Activated CD8-positive, alpha-beta memory T cell treated with anti-CD3 and anti-CD28 coated beads for 4 hours (primary cell): ENCODE data around the gene PLD2.
"Not testable (repeated sequence)": the region's sequence is repeated elsewhere in the genome, so short reads cannot be mapped to it uniquely, and the experiment has no call there.

Experiments used
- DNase-seq, 2 donors: peaks; one replicate each; pipeline ENCODE4 v3.0.0-alpha.2; 2020; ENCODE audit warnings: low read depth in 2 of 2

The PLD2 gene

GRCh38 chr17:4856937-4857314, 50.0 kb downstream of the PLD2 start:
- no peak for DNase-seq

GRCh38 chr17:4857347-4857746, 50.4 kb downstream of the PLD2 start:
- not testable (repeated sequence) for DNase-seq

GRCh38 chr17:4858068-4858881, 51.3 kb downstream of the PLD2 start:
- no peak for DNase-seq

DNA sequence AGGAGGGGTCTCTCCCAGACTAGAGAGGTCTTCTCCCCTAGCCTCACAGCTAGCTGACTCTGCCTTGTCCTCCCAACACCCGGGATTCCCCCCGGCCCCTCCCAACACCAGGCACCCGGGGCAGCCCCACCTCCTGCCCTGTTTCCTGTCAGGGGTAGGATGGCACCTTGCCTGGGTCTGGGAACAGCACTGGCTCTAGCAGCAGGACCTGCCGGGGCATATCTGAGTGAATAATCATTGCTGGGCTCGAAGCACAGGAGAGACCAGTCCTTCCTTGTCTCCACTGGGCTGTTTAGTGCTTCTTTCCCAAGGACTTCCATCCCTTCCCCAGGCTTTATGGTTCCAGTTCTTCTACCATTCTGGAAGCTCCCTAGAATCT, 51.9 kb downstream of the PLD2 start:
- no peak for DNase-seq

DNA sequence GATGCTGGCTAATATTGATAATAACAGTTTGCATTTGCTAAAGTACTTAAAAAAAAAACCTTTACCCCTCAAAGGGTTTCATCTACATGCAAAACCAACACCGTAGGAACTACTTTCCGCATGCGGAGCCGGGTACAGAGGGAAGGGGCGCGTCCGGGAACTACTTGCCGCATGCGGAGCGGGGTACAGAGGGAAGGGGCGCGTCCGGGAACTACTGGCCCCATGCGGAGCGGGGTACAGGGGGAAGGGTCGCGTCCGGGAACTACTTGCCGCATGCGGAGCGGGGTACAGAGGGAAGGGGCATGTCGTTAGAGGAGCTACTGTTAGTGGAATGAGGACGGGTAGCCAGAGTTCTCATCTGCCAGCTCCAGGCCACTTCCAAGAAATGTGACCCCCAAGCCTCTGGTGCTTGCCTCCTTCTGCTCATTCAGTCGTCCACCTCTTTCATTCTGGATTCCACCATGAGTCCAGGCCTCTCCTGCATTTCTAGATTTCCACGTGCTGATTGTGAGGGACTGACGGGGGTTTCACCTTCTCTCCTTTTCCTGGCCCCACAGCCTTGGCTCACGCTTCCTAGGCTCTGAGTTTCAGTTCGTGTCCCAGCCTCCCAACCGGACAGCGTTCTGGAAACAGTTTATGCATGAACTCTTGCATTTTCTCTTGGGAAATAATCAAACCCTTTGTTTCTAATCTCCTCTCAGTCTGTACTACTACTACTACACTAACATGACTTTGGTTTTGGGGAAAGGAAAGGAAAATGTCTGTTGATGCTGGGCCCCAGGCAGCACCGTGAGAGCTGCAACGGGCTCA, 53.1 kb downstream of the PLD2 start:
- DNase-seq: no peak

DNA sequence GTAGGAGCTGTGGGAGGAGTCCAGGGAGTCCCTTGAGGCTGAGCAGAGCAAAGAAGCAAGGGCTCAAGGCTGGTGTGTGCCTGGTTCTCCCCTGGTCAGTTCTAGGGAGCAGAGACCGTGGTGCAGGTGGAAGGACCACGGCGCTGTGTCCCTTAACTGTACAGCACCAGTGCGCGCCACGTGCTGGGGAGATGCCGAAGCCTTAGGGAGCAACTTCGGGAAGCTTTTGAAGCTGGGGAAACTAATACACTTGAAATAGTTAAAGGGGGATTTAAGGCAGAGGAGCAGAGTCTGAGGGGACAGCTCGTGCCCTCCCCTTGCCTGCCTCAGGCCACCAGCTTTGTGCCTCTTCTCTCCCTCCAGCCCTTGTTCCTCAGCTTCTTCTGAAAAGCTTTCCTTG, 53.7 kb downstream of the PLD2 start:
- no peak for DNase-seq

- DNase-seq: no peak
Observed at GRCh38 chr17:4861052-4861451, 54.1 kb downstream of the PLD2 start.

DNA sequence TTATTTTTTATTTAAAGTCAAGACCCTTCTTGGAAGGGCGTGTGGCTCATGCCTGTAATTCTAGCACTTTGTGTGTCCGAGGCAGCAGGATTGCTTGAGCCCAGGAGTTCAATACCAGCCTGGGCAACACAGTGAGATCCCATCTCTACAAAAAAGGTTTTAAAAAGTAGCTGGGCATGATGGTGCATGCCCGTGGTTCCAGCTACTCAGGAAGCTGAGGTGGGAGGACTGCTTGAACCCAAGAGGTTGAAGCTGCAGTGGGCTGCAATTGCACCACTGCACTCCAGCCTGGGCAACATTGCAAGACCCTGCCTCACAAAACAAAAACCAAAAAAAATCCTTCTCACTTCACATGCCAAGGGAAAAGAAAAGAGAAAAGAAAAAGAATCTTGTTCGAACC, 55.8 kb downstream of the PLD2 start:
- DNase-seq: no peak

GRCh38 chr17:4863321-4863720, 56.4 kb downstream of the PLD2 start:
- DNase-seq: no peak

GRCh38 chr17:4867535-4867934, 60.6 kb downstream of the PLD2 start:
- DNase-seq: not testable (repeated sequence)

DNA sequence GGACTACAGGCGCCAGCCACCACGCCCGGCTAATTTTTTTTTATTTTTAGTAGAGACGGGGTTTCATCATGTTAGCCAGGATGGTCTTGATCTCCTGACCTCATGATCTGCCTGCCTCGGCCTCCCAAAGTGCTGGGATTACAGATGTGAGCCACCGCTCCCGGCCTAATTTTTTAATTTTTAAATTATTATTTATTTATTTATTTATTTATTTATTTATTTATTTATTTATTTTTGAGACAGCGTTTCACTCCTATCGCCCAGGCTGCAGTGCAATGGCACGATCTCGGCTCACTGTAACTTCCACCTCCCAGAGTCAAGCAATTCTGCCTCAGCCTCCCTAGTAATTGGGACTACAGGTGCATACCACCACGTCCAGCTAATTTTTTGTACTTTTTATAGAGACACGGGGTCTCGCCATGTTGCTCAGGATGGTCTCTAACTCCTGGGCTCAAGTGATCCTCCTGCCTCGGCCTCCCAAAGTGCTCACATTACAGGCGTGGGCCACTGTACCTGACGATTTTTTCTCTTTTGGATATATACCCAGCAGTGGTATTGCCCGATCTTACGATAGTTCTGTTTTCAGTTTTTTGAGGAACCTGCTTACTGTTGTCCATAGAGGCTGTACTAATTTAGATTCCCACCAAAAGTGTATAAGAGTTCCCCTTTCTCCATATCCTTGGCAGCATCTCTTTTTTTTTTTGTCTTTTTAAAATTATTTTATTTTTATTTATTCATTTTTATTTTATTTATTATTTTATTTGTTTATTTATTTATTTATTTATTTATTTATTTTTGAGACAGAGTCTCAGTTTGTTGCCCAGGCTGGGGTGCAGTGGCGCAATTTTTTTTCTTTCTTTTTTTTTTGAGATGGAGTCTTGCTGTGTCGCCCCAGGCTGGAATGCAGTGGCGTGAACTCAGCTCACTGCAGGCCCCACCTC, 62.4 kb downstream of the PLD2 start:
- DNase-seq: not testable (repeated sequence)

GRCh38 chr17:4870855-4871254, 63.9 kb downstream of the PLD2 start:
- no peak for DNase-seq

DNA sequence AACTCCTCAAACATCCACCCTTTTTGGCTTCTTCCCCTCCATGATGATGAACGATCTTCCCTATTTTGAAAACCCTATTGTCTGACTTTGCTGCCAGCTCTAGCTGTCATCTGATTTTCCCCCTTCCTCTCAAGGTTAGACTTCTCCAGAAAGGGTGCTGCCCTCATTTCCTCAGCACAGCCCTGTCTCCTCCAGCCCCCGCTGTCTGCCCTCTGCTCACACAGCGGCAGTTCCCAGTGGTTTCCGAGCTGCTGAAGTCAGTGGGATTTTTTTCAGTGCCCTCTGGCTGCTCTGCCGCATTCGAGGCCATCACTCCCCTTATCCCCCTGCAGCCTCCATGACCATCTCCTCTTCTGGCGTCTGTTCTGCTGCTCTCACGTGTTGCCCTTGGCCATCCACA, 65.8 kb downstream of the PLD2 start:
- DNase-seq: no peak
